Epithelial cell of proximal tubule (primary cell): ENCODE data around the gene LIMD2. TPM values are rescaled to one million over a fixed set of nuclear protein-coding genes. Genes with fewer than 3 reads are reported as not detected.

Experiments used
- DNase-seq: peaks from one replicate; pipeline ENCODE4 v3.0.0-alpha.2; 2011; ENCODE audit warnings: low read depth
- H3K4me3 ChIP-seq: 2 replicates; pipeline ENCODE4 v1.5.1; 2011; ENCODE audit warnings: low read depth, mild to moderate bottlenecking, low read length
- CTCF ChIP-seq: conservative IDR thresholded peaks from 2 replicates; pipeline ENCODE4 v1.5.1; 2012; ENCODE audit warnings: low read depth, mild to moderate bottlenecking, low read length
- total RNA-seq: library from RNA; depleted of rRNA; stranded (reverse); fragments of >200 nt; gene quantifications from 2 replicates; pipeline ENCODE4 v1.2.3, GENCODE V29; 2015

Gene LIMD2
- total RNA-seq, 1 donor from 2014 or later: 161 TPM

DNA sequence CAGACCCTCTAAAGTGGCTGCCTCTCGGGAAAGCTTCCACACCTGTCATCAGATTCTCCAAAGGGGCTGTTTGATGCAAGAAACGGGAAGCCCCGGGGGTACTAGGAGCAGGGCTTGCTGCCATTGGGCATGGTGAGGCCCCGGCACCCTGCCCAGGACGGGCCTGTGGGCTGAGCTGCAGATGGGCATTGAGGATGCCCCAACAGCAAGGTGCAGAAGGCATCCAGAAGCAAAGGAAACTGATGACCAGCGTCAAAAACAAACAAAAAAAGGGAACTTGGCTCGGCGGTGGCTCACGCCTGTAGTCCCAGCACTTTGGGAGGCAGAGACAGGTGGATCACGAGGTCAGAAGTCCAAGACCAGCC lies 1.5 kb upstream of the LIMD2 start:
- no peak overlapping the region for H3K4me3 ChIP-seq
- TF ChIP-seq CTCF: no peak

DNA sequence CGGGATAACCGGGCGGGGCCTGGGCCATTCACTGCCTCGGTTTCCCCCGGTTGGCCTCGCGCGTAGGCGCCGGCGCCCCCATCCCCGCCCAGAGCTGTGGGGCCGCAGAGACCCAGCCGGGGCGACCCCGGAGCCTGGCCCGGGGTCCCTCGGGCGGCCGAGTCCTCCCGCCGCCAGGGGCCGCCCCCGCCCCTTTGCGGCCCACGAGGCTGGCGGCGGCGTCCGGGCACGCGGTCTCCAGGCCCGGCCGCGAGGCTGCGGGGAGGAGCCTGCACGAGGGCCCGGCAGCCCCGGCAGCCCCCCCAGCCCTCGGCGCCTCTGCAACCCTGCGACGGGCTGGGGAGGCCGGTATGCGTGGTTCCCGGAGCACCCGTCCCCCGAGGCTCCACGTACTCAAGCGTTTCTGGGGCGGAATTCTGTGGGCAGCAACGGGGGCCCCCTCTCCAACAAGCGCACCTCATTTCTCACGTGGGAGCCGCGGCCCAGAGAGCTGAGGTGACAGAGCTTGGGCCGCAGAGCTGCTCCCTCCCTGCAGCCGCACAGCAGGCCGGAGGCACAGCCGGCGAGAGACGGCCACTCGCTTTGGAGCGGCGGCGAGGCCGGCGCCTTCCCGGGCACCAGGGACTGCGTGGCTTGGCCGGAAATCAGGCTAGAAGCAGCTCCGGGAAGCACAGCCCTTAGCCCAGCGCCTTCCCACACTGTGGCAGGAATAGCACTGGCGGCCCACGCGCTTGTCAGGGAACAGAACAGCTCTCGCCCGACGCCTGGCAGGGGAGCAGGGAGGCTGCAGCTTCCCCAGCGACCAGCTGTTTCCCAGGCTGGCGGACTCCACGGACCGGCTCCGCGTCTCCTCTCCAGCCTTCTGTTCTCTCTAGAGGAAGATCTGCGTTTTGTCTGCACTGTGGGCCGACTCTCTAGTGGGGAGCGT lies 867 bp upstream of the LIMD2 start:
- no peak for TF ChIP-seq CTCF
- peak overlapping the region; percentile 60 for H3K4me3 ChIP-seq
- DNase-seq: no peak

More for the DNA sequence above, 1.5 kb upstream of the LIMD2 start:
- no peak for DNase-seq

DNA sequence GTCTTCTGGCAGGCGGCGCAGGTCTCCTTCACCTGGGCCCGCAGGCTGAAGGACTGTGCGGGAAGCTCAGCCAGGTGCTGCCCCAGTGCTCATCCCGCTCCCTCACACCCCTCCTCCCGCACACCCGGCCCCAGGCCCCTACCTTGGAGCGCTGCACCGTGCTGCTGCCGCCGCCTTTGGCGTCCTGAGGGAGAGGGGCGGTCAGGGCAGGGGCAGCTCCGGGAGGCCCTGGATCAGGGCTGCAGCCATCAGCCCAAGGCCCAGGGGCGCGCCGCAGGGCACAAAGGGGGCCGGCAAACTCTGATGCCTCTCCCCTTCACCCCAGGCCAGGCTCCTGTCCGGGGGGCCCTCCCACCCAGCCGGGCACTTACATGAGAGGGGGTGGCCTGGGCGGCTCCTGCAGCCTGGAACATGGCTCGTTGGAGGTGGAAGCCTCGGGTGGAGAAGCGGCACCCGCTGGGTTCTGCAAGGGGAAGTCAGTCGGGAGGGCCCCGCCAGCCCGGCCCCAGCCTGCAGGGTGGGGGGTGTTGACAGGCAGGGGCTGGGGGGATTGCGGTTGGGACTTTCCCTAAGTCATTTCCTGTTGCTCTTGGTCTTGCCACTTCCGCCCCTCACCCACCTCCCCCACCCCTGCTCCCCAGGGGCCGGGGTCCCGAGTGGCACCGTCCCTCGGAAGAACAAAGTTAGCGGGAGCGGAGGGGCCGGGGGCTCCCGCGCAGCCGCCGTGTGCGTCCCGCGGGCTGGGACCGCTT lies 863 bp downstream of the LIMD2 start:
- peak overlapping the region; percentile 60 for H3K4me3 ChIP-seq
- TF ChIP-seq CTCF: no peak
- no peak for DNase-seq

DNA sequence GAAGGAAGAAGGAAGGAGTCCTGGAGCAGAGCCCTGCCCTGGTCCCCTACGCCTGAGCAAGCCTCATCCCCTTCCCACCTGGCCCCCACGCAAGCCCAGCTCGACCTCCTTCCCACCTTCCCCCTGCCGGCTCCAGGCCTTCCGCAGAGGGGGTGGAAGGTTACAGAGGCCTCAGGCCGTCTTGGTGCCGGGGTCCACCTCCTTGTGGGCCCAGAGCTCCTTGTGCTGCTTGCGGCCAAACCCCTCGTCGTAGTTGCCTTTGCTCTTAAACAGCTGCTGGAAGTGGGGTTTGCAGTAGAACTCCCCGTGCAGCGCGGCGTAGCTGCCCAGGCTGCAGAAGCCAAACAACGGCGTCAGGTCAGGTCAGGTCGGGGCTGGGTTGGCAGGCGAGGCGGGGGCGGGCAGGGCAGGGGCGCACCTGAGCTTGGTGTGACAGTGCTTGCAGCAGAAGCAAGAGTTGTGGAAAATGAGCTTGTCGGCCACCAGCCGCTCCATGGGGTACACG lies 1.5 kb downstream of the LIMD2 start:
- DNase-seq: no peak
- H3K4me3 ChIP-seq: peak overlapping the region; percentile 60
- TF ChIP-seq CTCF: no peak

DNA sequence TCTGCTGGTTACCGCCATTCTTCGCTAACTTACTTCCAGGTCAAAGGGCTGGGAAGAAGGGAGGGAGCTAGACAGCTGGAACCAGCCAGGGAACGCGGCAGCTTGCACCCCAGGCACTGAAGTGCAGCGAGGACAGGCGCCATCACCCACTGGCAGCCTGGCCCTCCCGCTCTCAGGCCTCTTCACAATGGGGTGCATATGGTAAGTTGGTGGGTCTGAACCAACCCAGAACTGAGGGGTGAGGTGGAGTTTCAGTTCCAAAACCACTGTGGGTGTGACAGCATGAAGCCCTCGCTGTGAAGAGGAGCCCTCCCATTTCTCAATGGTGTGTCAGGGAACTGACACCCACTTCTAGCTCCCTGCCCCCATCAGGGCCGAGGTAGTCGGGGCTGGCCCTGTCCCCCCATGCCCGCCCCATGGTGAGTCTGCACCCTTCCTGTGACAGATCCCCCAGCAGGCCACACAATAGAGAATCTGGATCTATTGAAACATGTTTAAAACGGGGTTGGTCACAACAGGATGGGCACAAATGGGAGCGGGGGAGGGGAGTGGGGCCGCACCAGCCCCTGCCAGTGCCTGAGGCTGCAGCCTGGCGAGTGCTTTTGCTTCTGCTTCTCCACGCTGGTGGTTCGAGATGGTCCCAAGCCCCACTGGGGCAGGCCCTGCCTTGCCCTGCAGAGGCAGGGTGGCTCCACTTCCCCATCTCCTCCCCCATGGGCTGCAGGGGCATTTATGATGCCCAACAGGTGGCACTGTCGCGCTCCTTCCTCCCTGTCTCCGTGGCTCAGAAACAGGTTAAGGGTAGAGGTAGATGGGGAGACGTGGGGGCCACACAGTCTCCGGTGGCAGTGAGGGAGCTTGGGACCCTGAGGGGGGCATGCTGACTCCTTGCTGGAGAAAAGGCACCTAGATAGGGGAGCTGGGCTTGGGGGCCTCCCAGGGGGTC lies 2.3 kb downstream of the LIMD2 start:
- no peak for DNase-seq
- no peak overlapping the region for H3K4me3 ChIP-seq
- peak; percentile 60 for TF ChIP-seq CTCF

DNA sequence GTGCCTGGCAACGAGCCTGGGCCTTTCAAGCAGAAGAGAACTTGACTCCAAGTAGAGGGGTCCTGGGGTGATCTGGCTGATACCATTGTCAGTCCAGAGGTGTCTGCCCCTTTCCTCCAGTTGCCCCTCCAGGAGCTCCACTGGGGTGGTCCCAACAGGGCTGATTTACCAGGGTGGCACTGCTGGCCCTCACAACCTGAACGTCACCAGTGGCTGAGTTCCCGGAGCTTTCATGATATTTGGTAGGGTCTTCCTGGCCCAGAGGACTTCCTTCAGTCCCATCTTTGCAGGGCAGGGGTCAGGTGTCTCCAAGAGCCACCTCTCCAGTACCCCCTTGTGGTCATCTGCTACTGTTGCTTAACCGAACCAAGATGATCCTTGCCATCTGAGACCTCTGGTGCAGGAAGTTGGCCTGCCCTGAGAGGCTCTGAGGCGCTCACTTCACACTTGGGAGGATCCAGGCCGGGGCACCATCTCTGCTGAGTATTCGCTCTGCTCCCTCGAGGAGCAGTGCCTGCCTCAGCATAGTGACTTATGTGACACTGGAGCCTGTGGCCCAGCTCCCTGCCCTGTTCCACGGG lies 3.5 kb downstream of the LIMD2 start:
- no peak overlapping the region for H3K4me3 ChIP-seq
- no peak for DNase-seq
- peak; percentile 54 for TF ChIP-seq CTCF
